GM20000 (cell line): Measurements from ENCODE around the gene SLC4A7.

Experiments used
- DNase-seq: peaks from one replicate; pipeline ENCODE4 v3.0.0; 2012; ENCODE audit warnings: low spot score
- CTCF ChIP-seq: IDR thresholded peaks from 2 replicates; pipeline ENCODE4 v1.5.1; 2012; ENCODE audit warnings: mild to moderate bottlenecking, control low read depth; ENCODE audit errors: extremely low read depth, missing control alignments

Gene SLC4A7

GRCh38 chr3:27467545-27467944 lies 16.6 kb downstream of the SLC4A7 start:
- DNase-seq: peak; percentile 48
- peak; percentile 17 for TF ChIP-seq CTCF

- TF ChIP-seq CTCF: no peak
- DNase-seq: no peak
Measured at GRCh38 chr3:27464646-27465045, 19.5 kb downstream of the SLC4A7 start.

- no peak for TF ChIP-seq CTCF
- no peak for DNase-seq
Measured at GRCh38 chr3:27462228-27462627, 22.0 kb downstream of the SLC4A7 start.

GRCh38 chr3:27458929-27459328 lies 25.3 kb downstream of the SLC4A7 start:
- TF ChIP-seq CTCF: no peak
- DNase-seq: no peak

GRCh38 chr3:27456554-27456953 lies 27.6 kb downstream of the SLC4A7 start:
- TF ChIP-seq CTCF: no peak
- DNase-seq: no peak

GRCh38 chr3:27454914-27455313 lies 29.3 kb downstream of the SLC4A7 start:
- DNase-seq: peak; percentile 28
- no peak for TF ChIP-seq CTCF

- no peak for DNase-seq
- no peak for TF ChIP-seq CTCF
Measured at GRCh38 chr3:27454461-27454860, 29.7 kb downstream of the SLC4A7 start.
